HepG2 (cell line): ENCODE results near the gene ACTN4. TPM values are rescaled to one million over a fixed set of nuclear protein-coding genes. Genes with fewer than 3 reads are reported as not detected.
A peak's percentile ranks its signal among the peaks of the same experiment; 100 is the strongest.

Experiments
- DMAP1 ChIP-seq: IDR thresholded peaks from 2 replicates; pipeline ENCODE4 v1.6.1; 2016
- ELF3 ChIP-seq: IDR thresholded peaks from 2 replicates; pipeline ENCODE4 v1.6.1; 2016; ENCODE audit warnings: missing genetic modification reagents, missing compliant biosample characterization
- ESRRA ChIP-seq: sonication (generic); formaldehyde crosslinking; IDR thresholded peaks from 2 replicates; pipeline ENCODE4 v1.5.1; 2020; ENCODE audit warnings: mild to moderate bottlenecking, low read depth, missing genetic modification reagents
- FOXP1 ChIP-seq, 2 experiments: fragments of 450-650 bp in 1 of 2; IDR thresholded peaks; 2 replicates each; pipeline ENCODE4 v1.6.1; 2017 to 2018; ENCODE audit warnings: antibody characterized with exemption in 1 of 2
- GATAD2A ChIP-seq: IDR thresholded peaks from 2 replicates; pipeline ENCODE4 v1.6.1; 2016
- HDAC1 ChIP-seq: sonication (generic); formaldehyde crosslinking; IDR thresholded peaks from 2 replicates; pipeline ENCODE4 v1.5.1; 2020; ENCODE audit warnings: mild to moderate bottlenecking, missing genetic modification reagents
- HNF4G ChIP-seq, 2 experiments: sonication (generic) in 1 of 2; formaldehyde crosslinking in 1 of 2; IDR thresholded peaks; 2 replicates each; pipeline versions ENCODE4 v1.4.0 to v1.6.1; 2011 to 2020; ENCODE audit warnings: borderline replicate concordance in 2 of 2, low read depth in 2 of 2, mild to moderate bottlenecking in 2 of 2, low read length in 1 of 2, missing genetic modification reagents in 1 of 2, moderate library complexity in 1 of 2
- ISL2 ChIP-seq: sonication (generic); formaldehyde crosslinking; IDR thresholded peaks from 2 replicates; pipeline ENCODE4 v1.5.0; 2020; ENCODE audit warnings: missing genetic modification reagents
- JUND ChIP-seq: sonication (generic); formaldehyde crosslinking; IDR thresholded peaks from 2 replicates; pipeline ENCODE4 v1.8.0; 2022; ENCODE audit warnings: mild to moderate bottlenecking, missing genetic modification reagents
- KAT8 ChIP-seq: IDR thresholded peaks from 2 replicates; pipeline ENCODE4 v1.6.1; 2016; ENCODE audit warnings: missing genetic modification reagents, missing compliant biosample characterization
- KLF6 ChIP-seq: IDR thresholded peaks from 2 replicates; pipeline ENCODE4 v1.8.0; 2016; ENCODE audit warnings: missing biosample characterization, missing genetic modification reagents
- LCORL ChIP-seq, 2 experiments: fragments of 450-650 bp in 1 of 2; sonication (generic) in 1 of 2; formaldehyde crosslinking in 1 of 2; IDR thresholded peaks; 2 replicates each; pipeline versions ENCODE4 v1.5.0 to v1.6.1; 2017 to 2020; ENCODE audit warnings: antibody characterized with exemption in 1 of 2, missing genetic modification reagents in 1 of 2
- MED1 ChIP-seq: sonication (generic); formaldehyde crosslinking; IDR thresholded peaks from 2 replicates; pipeline ENCODE4 v1.4.0; 2020; ENCODE audit warnings: missing genetic modification reagents
- ONECUT2 ChIP-seq: sonication (generic); formaldehyde crosslinking; IDR thresholded peaks from 2 replicates; pipeline ENCODE4 v1.4.0; 2020; ENCODE audit warnings: missing genetic modification reagents
- PHF21A ChIP-seq: sonication (generic); formaldehyde crosslinking; IDR thresholded peaks from 2 replicates; pipeline ENCODE4 v1.5.0; 2020; ENCODE audit warnings: mild to moderate bottlenecking, missing genetic modification reagents
- POLR2G ChIP-seq: fragments of 200-400 bp; formaldehyde crosslinking; IDR thresholded peaks from 2 replicates; pipeline ENCODE4 v1.6.1; 2018; ENCODE audit warnings: mild to moderate bottlenecking, low read depth, low read length, moderate library complexity
- RARA ChIP-seq: IDR thresholded peaks from 2 replicates; pipeline ENCODE4 v1.6.1; 2016; ENCODE audit warnings: missing genetic modification reagents, missing compliant biosample characterization
- RBFOX2 ChIP-seq: fragments of 200-400 bp; formaldehyde crosslinking; IDR thresholded peaks from 2 replicates; pipeline ENCODE4 v1.6.1; 2017; ENCODE audit warnings: low read depth, mild to moderate bottlenecking, low read length
- RBM22 ChIP-seq: fragments of 200-400 bp; formaldehyde crosslinking; optimal IDR thresholded peaks from 2 replicates; pipeline ENCODE3; 2017; ENCODE audit warnings: mild to moderate bottlenecking, low read length, moderate library complexity
- RXRB ChIP-seq: IDR thresholded peaks from 2 replicates; pipeline ENCODE4 v1.6.1; 2016; ENCODE audit warnings: borderline replicate concordance, missing genetic modification reagents, missing compliant biosample characterization
- SAP130 ChIP-seq: IDR thresholded peaks from 2 replicates; pipeline ENCODE4 v1.6.1; 2016; ENCODE audit warnings: low read depth
- SOX13 ChIP-seq, 3 experiments: fragments of 450-650 bp in 1 of 3; sonication (generic) in 1 of 3; formaldehyde crosslinking in 1 of 3; IDR thresholded peaks in 2 of 3; conservative IDR thresholded peaks in 1 of 3; 2 replicates each; pipeline versions ENCODE4 v1.5.0 to v1.6.1; 2016 to 2020; ENCODE audit warnings: antibody characterized with exemption in 1 of 3, mild to moderate bottlenecking in 1 of 3, missing compliant biosample characterization in 1 of 3, missing genetic modification reagents in 1 of 3, moderate library complexity in 1 of 3
- SP5 ChIP-seq: IDR thresholded peaks from 2 replicates; pipeline ENCODE4 v1.6.1; 2016; ENCODE audit warnings: low read depth, borderline replicate concordance
- THYN1 ChIP-seq: sonication (generic); formaldehyde crosslinking; IDR thresholded peaks from 2 replicates; pipeline ENCODE4 v1.8.1; 2023; ENCODE audit warnings: low read depth, mild to moderate bottlenecking, moderate library complexity, missing genetic modification reagents, borderline replicate concordance
- ZBTB25 ChIP-seq: IDR thresholded peaks from 2 replicates; pipeline ENCODE4 v1.6.1; 2018; ENCODE audit warnings: missing genetic modification reagents
- ZNF331 ChIP-seq: sonication (generic); formaldehyde crosslinking; IDR thresholded peaks from 2 replicates; pipeline ENCODE4 v1.4.0; 2020; ENCODE audit warnings: missing genetic modification reagents
- ZNF547 ChIP-seq: sonication (generic); formaldehyde crosslinking; IDR thresholded peaks from 2 replicates; pipeline ENCODE4 v1.5.1; 2020; ENCODE audit warnings: mild to moderate bottlenecking, missing genetic modification reagents
- ZNF704 ChIP-seq: sonication (generic); formaldehyde crosslinking; IDR thresholded peaks from 2 replicates; pipeline ENCODE4 v1.8.1; 2023; ENCODE audit warnings: mild to moderate bottlenecking, inconsistent platforms, moderate library complexity, missing genetic modification reagents, borderline replicate concordance
- ZNF772 ChIP-seq: sonication (generic); formaldehyde crosslinking; IDR thresholded peaks from 2 replicates; pipeline ENCODE4 v1.5.0; 2020; ENCODE audit warnings: mild to moderate bottlenecking, missing genetic modification reagents
- ZNF777 ChIP-seq: sonication (generic); formaldehyde crosslinking; IDR thresholded peaks from 2 replicates; pipeline ENCODE4 v1.4.0; 2020; ENCODE audit warnings: missing genetic modification reagents
- polyA plus RNA-seq, 8 experiments: library from polyadenylated mRNA; depleted of rRNA in 3 of 8; stranded (reverse) in 7 of 8; unstranded in 1 of 8; fragments of >200 nt; fragmentation: Illumina TruSeq in 4 of 8; extraction: Trizol in 4 of 8; gene quantifications; 2 replicates each; pipeline versions ENCODE4 v1.2.1 to v1.2.3, GENCODE V29; 2011 to 2016; ENCODE audit warnings: low read depth in 4 of 8, missing spikeins in 1 of 8, mixed read lengths in 1 of 8; ENCODE audit not compliant: insufficient read depth in 1 of 8
- total RNA-seq, 5 experiments: library from RNA; depleted of rRNA; stranded (reverse); fragments of >200 nt; fragmentation: Illumina TruSeq; extraction: Trizol; gene quantifications; 2 replicates each; pipeline ENCODE4 v1.2.3, GENCODE V29; 2016; ENCODE audit warnings: low read depth in 1 of 5

Gene ACTN4
- total and polyA plus RNA-seq, 2 of the 13 experiments (the other 11 are each of a cell fraction or from before 2014, with no cell fraction given), result 171 to 192 TPM

- TF ChIP-seq ISL2 (CRISPR knock-in tag), result peak; percentile 48; the same call in 1 of the 2 replicates
- peak; percentile 50; the same call in 1 of the 2 replicates for TF ChIP-seq ZNF331 (CRISPR knock-in tag)
- peak; percentile 36; the same call in 1 of the 2 replicates for TF ChIP-seq ESRRA
- peak; percentile 65 for TF ChIP-seq SAP130 (CRISPR knock-in tag)
- no peak for TF ChIP-seq ZNF704 (CRISPR knock-in tag)
- TF ChIP-seq ONECUT2 (CRISPR knock-in tag), result peak; percentile 66
- peak; percentile 71 for TF ChIP-seq GATAD2A (CRISPR knock-in tag)
- peak; percentile 54 for TF ChIP-seq RARA (CRISPR knock-in tag)
- TF ChIP-seq KAT8 (CRISPR knock-in tag), result 0 out of 2 replicates have a peak, but pooled peaks have one; percentile 19
- 0 out of 2 replicates have a peak, but pooled peaks have one; percentile 26 for TF ChIP-seq RXRB
- peak; percentile 71; the same call in 1 of the 2 replicates for TF ChIP-seq HNF4G (IDR thresholded peaks at IDR 0.05; ENCODE audit: borderline replicate concordance, low read depth, low read length)
- TF ChIP-seq HNF4G (CRISPR knock-in tag; IDR thresholded peaks at IDR 0.05; ENCODE audit: borderline replicate concordance, low read depth), result no peak
- TF ChIP-seq RBFOX2, result peak; percentile 25; the same call in 1 of the 2 replicates
- TF ChIP-seq RBM22, result peak; percentile 36
- no peak for TF ChIP-seq FOXP1 (IDR thresholded peaks at IDR 0.05)
- 0 out of 2 replicates have a peak, but pooled peaks have one; percentile 17 for TF ChIP-seq FOXP1 (CRISPR knock-in tag; IDR thresholded peaks at IDR 0.05)
- peak; percentile 55 for TF ChIP-seq HDAC1
- TF ChIP-seq ZBTB25 (CRISPR knock-in tag), result 0 out of 2 replicates have a peak, but pooled peaks have one; percentile 64
- peak; percentile 18; the same call in 1 of the 2 replicates for TF ChIP-seq SP5 (CRISPR knock-in tag)
- TF ChIP-seq PHF21A (CRISPR knock-in tag), result peak; percentile 82
- TF ChIP-seq DMAP1 (CRISPR knock-in tag), result 0 out of 2 replicates have a peak, but pooled peaks have one; percentile 40
- peak; percentile 68 for TF ChIP-seq LCORL (IDR thresholded peaks at IDR 0.05)
- peak; percentile 83 for TF ChIP-seq LCORL (CRISPR knock-in tag; IDR thresholded peaks at IDR 0.05)
- no peak for TF ChIP-seq THYN1 (CRISPR knock-in tag)
- TF ChIP-seq SOX13 (IDR thresholded peaks at IDR 0.05), result no peak
- TF ChIP-seq SOX13 (CRISPR knock-in tag; conservative IDR thresholded peaks at IDR 0.05 in 1 of 2, IDR thresholded peaks at IDR 0.05 in 1 of 2), result peak in 1 of 2 experiments; percentile 58; a peak in 2 of 4 replicates
- TF ChIP-seq MED1 (CRISPR knock-in tag), result peak; percentile 43
- TF ChIP-seq POLR2G, result peak; percentile 26; the same call in 1 of the 2 replicates
- peak; percentile 34; the same call in 1 of the 2 replicates for TF ChIP-seq ZNF772 (CRISPR knock-in tag)
- TF ChIP-seq KLF6 (CRISPR knock-in tag), result 0 out of 2 replicates have a peak, but pooled peaks have one; percentile 36
- TF ChIP-seq ZNF777 (CRISPR knock-in tag), result no peak
- 0 out of 2 replicates have a peak, but pooled peaks have one; percentile 5 for TF ChIP-seq ELF3 (CRISPR knock-in tag)
- TF ChIP-seq JUND, result no peak
- TF ChIP-seq ZNF547 (CRISPR knock-in tag), result no peak
These were observed 5.7 kb downstream of the ACTN4 start (continued) for GRCh38 chr19:38653028-38653571.
